Chondrocyte (in vitro differentiated cells): ENCODE results near the gene CCDC61. TPM values are rescaled to one million over a fixed set of nuclear protein-coding genes. Genes with fewer than 3 reads are reported as not detected.

Experiments
- DNase-seq: peaks from one replicate; pipeline ENCODE4 v3.0.0; 2021; ENCODE audit warnings: mixed read lengths, low spot score
- H3K27ac Mint-ChIP-seq: one replicate; pipeline ENCODE4 v1.8.0; 2021; ENCODE audit warnings: mild to moderate bottlenecking, moderate library complexity, mixed read lengths; ENCODE audit not compliant: unreplicated experiment
- H3K27me3 Mint-ChIP-seq: 2 replicates; pipeline ENCODE4 v1.8.0; 2021; ENCODE audit warnings: low read depth, mixed read lengths
- H3K36me3 Mint-ChIP-seq: 2 replicates; pipeline ENCODE4 v1.8.0; 2021; ENCODE audit warnings: low read depth, mixed read lengths
- H3K4me1 Mint-ChIP-seq: 2 replicates; pipeline ENCODE4 v1.8.0; 2021; ENCODE audit warnings: low read depth, mild to moderate bottlenecking, mixed read lengths
- H3K4me3 Mint-ChIP-seq: one replicate; pipeline ENCODE4 v1.8.0; 2021; ENCODE audit warnings: mild to moderate bottlenecking, moderate library complexity, mixed read lengths; ENCODE audit not compliant: unreplicated experiment
- H3K9me3 Mint-ChIP-seq: 2 replicates; pipeline ENCODE4 v1.8.0; 2021; ENCODE audit warnings: low read depth, mixed read lengths
- total RNA-seq: library from RNA; stranded (reverse); gene quantifications from 3 replicates; pipeline ENCODE4 v1.2.1, GENCODE V29; 2021
- TF ChIP-seq, protein P1 (sequence below): fragments of 200-600 bp; sonication (generic); IDR thresholded peaks from 2 replicates; pipeline ENCODE4 v1.5.0; 2021; ENCODE audit warnings: antibody characterized with exemption, mild to moderate bottlenecking, moderate library complexity

CCDC61 gene
- total RNA-seq, 1 donor from 2014 or later, result 8.4 TPM

DNA sequence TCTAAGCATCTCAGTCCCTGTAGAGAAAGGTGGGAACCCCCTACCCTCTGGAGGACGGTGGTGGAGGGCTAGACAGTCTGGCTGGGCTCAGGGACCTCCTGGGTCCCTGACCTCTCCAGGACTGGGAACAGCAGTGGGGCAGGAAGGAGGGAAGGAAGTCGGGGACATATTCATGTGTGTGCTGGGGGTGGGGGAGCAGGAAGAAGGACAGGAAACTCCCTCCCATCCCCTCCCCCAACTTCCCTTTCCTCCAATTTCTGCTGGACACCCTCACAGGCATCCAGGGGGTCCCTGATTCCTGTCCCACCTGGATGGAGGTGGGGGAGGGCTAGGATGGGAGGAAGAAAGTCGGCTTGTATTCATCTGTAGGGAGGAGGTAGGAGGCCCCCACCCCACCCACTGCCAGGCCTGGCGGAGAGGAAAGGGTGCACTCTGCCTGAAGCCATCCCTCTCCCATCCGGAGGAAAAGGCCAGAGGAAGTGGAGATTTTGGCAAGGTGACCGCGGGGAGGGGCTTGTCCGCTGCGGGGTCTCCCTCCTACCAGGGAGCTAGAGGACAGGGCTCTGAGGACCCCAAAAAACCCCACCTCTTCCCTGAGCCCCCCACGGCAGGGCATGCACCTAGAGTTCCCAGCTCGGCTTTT lies 23.9 kb upstream of the CCDC61 start:
- no peaks in the 10 kb centered on the region for H3K36me3 Mint-ChIP-seq
- no peaks in the 10 kb centered on the region for H3K9me3 Mint-ChIP-seq
- TF ChIP-seq, protein P1, sequence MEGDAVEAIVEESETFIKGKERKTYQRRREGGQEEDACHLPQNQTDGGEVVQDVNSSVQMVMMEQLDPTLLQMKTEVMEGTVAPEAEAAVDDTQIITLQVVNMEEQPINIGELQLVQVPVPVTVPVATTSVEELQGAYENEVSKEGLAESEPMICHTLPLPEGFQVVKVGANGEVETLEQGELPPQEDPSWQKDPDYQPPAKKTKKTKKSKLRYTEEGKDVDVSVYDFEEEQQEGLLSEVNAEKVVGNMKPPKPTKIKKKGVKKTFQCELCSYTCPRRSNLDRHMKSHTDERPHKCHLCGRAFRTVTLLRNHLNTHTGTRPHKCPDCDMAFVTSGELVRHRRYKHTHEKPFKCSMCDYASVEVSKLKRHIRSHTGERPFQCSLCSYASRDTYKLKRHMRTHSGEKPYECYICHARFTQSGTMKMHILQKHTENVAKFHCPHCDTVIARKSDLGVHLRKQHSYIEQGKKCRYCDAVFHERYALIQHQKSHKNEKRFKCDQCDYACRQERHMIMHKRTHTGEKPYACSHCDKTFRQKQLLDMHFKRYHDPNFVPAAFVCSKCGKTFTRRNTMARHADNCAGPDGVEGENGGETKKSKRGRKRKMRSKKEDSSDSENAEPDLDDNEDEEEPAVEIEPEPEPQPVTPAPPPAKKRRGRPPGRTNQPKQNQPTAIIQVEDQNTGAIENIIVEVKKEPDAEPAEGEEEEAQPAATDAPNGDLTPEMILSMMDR, result no peak
- no peak overlapping the region for H3K4me3 Mint-ChIP-seq
- no peak overlapping the region for H3K27ac Mint-ChIP-seq
- peaks cover 70% of the 10 kb centered on the region for H3K27me3 Mint-ChIP-seq
- H3K4me1 Mint-ChIP-seq, result no peaks in the 10 kb centered on the region
- DNase-seq, result no peak

- H3K4me1 Mint-ChIP-seq, result no peaks in the 10 kb centered on the region
- H3K36me3 Mint-ChIP-seq, result no peaks in the 10 kb centered on the region
- H3K27ac Mint-ChIP-seq, result no peak overlapping the region
- H3K27me3 Mint-ChIP-seq, result peaks cover 69% of the 10 kb centered on the region
- no peak overlapping the region for H3K4me3 Mint-ChIP-seq
- H3K9me3 Mint-ChIP-seq, result no peaks in the 10 kb centered on the region
- TF ChIP-seq, protein P1, result no peak
- DNase-seq, result no peak
Observed at GRCh38 chr19:45972081-45972946, 23.0 kb upstream of the CCDC61 start.

DNA sequence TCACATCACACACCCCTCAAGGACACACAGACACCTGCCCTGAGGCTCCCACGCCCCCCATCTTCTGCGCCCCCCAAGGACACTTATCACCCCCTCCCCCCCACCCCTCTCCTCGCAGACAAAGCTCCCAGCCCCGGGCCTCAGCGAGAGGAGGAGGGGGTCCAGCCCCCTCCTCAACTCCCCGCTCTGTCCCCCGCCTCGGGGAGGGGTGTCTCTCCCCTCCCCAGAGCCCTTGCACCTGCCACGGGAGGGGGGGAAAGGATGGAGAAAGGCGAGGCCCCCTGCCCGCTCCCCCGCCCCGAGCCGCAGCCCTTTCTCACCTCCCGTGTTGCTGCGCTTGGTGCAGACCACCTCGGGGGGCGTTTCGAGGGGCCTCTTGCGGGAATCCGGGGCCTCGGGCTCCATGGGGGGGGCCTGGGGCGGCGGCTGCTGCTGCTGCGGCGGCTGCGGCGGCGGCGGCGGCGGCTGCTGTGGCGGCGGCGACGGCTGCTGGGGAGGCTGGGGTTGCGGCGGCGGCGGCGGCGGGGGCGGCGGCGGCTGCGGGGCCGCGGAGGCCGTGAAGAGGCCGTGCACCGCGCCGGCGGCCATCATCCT lies 22.2 kb upstream of the CCDC61 start:
- Mint-ChIP-seq H3K4me3 (no peak overlapping the region), H3K36me3 (no peaks in the 10 kb centered on the region), H3K27ac (no peak overlapping the region), H3K9me3 (no peaks in the 10 kb centered on the region), H3K27me3 (peaks cover 70% of the 10 kb centered on the region), H3K4me1 (no peaks in the 10 kb centered on the region)
- TF ChIP-seq, protein P1, result no peak
- DNase-seq, result no peak

DNA sequence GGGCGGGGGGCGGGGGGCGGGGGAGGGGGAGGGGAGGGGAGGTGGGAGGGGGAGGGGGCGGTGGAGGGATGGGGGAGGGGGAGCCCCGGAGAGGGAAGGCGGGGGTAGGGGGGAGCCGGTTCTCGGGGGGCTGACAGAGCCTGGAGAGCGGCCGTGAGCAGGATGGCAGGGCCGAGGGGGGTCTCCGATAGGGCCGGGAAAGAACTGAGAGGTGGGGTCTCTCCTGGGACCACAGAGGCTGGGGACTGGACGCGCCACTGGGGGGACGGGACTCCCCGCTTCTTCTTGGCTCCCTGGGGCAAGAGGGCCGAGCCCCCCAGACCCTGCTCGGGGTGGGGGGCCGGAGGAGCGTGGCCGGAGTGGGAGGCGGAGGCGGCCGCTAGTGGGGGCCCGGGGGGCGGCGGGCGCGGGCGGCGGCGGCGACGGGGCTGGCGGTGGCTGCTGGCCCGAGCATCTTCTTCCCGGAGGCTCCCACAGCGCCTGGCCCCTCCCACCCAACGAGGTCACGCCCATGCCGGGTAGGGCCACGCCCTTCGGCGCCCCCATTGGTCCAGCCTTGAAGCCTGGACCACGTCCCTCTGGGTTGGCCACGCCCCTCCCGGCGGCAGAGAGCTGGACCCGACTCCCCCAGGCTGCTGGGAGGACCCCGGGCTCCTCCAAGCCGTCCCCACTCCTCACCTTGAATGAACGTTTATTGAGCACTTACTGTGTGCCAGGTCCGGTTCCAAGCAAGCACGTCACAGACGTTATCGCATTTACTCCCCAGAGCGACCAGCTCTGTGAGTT lies 21.5 kb upstream of the CCDC61 start, which contains the start of gene NOVA2:
TSS of gene NOVA2 (minus strand) at position 313 of the 786 bp plus-strand sequence. CDS start 514 bp downstream, outside the sequence.
- no peak within 1 kb of the TSS for H3K27ac Mint-ChIP-seq
- DNase-seq, result no peak

More for the DNA sequence above, 21.5 kb upstream of the CCDC61 start, which contains the start of gene NOVA2:
- Mint-ChIP-seq H3K4me1 (no peaks in the 10 kb centered on the region), H3K9me3 (no peaks in the 10 kb centered on the region), H3K36me3 (no peaks in the 10 kb centered on the region), H3K27me3 (peaks cover 66% of the 10 kb centered on the region), H3K4me3 (no peak within 1 kb of the TSS)
- TF ChIP-seq, protein P1, result no peak
